Suprapubic skin (tissue), 4 donors: ENCODE measurements around the gene CERS6. TPM values are rescaled to one million over a fixed set of nuclear protein-coding genes. Genes with fewer than 3 reads are reported as not detected.

Experiments
- DNase-seq, 2 donors: peaks; one replicate each; pipeline ENCODE4 v3.0.0-alpha.2; 2019; ENCODE audit warnings: low spot score in 2 of 2
- H3K27ac ChIP-seq: fragments of 200-600 bp; sonication (generic); one replicate; pipeline ENCODE4 v1.5.1; 2019
- H3K27me3 ChIP-seq: fragments of 200-600 bp; sonication (generic); one replicate; pipeline ENCODE4 v1.5.1; 2019
- H3K36me3 ChIP-seq: fragments of 200-600 bp; sonication (generic); one replicate; pipeline ENCODE4 v1.5.1; 2019
- H3K4me1 ChIP-seq: fragments of 200-600 bp; sonication (generic); one replicate; pipeline ENCODE4 v1.5.1; 2019
- H3K4me3 ChIP-seq: fragments of 200-600 bp; sonication (generic); one replicate; pipeline ENCODE4 v1.5.1; 2019; ENCODE audit warnings: mild to moderate bottlenecking
- H3K9me3 ChIP-seq: fragments of 200-600 bp; sonication (generic); one replicate; pipeline ENCODE4 v1.5.1; 2019
- EP300 ChIP-seq: sonication (generic); formaldehyde crosslinking; IDR thresholded peaks from one replicate; pipeline ENCODE4 v1.6.1; 2017; ENCODE audit warnings: antibody characterized with exemption
- POLR2A ChIP-seq, 2 donors: fragments of 450-650 bp; IDR thresholded peaks; one replicate each; pipeline ENCODE4 v1.6.1; 2017; ENCODE audit warnings: antibody characterized with exemption in 2 of 2, mild to moderate bottlenecking in 2 of 2, moderate library complexity in 2 of 2
- POLR2AphosphoS5 ChIP-seq, 3 donors: sonication (generic); formaldehyde crosslinking; IDR thresholded peaks; one replicate each; pipeline ENCODE4 v1.6.1; 2017; ENCODE audit warnings: antibody characterized with exemption in 3 of 3
- WGBS: methylation state at CpG from one replicate; pipeline ENCODE4 v1.1.5; 2018; 5-methylcytosine and 5-hydroxymethylcytosine counted together
- total RNA-seq, 4 donors: library from RNA; depleted of rRNA; stranded (reverse); fragments of >200 nt; gene quantifications; one replicate each; pipeline ENCODE4 v1.1.0, GENCODE V29; 2016
- TF ChIP-seq, protein P1 (sequence below), 2 donors: fragments of 200-600 bp in 1 of 2; fragments of 450-650 bp in 1 of 2; sonication (generic) in 1 of 2; IDR thresholded peaks; one replicate each; pipeline ENCODE4 v1.5.1; 2016 to 2019; ENCODE audit warnings: antibody characterized with exemption in 2 of 2, mild to moderate bottlenecking in 1 of 2, moderate library complexity in 1 of 2

Gene CERS6
- total RNA-seq, 4 donors from 2014 or later: 68.7 to 83.3 (median 77.0) TPM

DNA sequence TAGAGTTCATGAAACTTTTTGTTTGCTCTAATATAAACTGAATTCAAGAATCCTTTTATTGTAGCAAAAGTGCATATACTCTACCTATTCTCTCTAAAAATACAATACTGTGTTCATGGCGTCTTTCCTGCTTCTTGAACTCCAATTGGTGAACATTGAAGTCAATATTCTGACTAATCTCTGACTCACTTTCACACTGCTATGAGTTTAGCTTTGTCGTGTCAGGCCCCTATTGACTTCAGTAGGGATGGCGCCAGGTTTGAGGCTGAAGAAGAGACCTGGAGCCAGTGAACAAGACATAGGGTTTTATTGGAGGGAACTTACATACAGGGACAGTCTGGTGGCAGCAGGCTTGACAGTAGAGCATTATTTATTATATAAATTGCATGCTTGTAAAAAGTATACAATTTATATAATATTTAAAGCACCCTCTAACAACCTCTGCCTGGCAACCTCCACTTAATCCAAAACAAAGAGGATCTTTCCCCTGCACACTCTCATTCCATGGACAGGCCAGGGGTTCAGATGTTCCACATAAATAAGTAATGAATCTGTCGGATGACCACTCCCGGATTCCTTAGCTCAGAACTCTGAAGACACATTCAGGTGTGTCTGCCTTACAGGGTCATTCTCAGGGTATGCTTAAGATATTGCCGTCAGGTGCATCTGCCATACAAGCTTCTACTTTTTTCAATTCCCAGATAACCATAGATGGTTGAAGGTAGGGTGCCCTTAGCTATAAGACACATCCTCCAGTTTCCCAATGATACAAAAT lies 141.0 kb downstream of the CERS6 start:
- Histone ChIP-seq H3K27ac (no peak overlapping the region), H3K4me1 (no peaks in the 10 kb centered on the region), H3K27me3 (no peaks in the 10 kb centered on the region), H3K36me3 (no peaks in the 10 kb centered on the region), H3K4me3 (no peak overlapping the region), H3K9me3 (no peaks in the 10 kb centered on the region)
- 90% methylated on average over 6 of the region's 6 CpGs for WGBS
- TF ChIP-seq, protein P1, sequence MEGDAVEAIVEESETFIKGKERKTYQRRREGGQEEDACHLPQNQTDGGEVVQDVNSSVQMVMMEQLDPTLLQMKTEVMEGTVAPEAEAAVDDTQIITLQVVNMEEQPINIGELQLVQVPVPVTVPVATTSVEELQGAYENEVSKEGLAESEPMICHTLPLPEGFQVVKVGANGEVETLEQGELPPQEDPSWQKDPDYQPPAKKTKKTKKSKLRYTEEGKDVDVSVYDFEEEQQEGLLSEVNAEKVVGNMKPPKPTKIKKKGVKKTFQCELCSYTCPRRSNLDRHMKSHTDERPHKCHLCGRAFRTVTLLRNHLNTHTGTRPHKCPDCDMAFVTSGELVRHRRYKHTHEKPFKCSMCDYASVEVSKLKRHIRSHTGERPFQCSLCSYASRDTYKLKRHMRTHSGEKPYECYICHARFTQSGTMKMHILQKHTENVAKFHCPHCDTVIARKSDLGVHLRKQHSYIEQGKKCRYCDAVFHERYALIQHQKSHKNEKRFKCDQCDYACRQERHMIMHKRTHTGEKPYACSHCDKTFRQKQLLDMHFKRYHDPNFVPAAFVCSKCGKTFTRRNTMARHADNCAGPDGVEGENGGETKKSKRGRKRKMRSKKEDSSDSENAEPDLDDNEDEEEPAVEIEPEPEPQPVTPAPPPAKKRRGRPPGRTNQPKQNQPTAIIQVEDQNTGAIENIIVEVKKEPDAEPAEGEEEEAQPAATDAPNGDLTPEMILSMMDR (IDR thresholded peaks at IDR 0.05): no peak
- TF ChIP-seq POLR2AphosphoS5 (IDR thresholded peaks at IDR 0.05): no peak
- no peak for TF ChIP-seq POLR2A (IDR thresholded peaks at IDR 0.05)
- TF ChIP-seq EP300: no peak
- DNase-seq: no peak

DNA sequence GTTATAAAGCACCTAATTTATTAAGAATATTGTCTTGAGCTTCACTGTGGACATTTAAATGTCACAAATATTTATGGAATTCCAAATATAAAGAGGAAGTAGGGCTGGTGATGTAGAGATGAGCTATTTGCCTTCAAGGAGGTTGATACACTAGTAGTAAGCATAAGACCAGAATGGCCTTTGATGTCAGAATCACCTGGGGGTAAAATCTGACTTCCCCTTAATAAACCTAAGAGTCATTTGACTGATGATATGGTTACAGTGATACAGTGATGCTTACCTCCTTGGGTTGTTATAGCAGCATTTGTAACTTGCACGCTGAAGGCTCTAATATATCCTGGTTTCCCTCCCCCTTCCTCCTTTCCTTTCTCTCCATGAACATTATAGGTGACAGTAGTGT lies 143.7 kb downstream of the CERS6 start:
- WGBS: 94% methylated on average over 1 of the region's 1 CpG

GRCh38 chr2:168600949-168601348 lies 144.9 kb downstream of the CERS6 start:
- no peak for DNase-seq
- no peaks in the 10 kb centered on the region for H3K27me3 ChIP-seq
- TF ChIP-seq, protein P1 (IDR thresholded peaks at IDR 0.05): no peak
- TF ChIP-seq EP300 (no peak), POLR2A (IDR thresholded peaks at IDR 0.05) (no peak)
- WGBS: 95% methylated on average over 2 of the region's 2 CpGs
- no peaks in the 10 kb centered on the region for H3K36me3 ChIP-seq
- H3K9me3 ChIP-seq: no peaks in the 10 kb centered on the region
- H3K27ac ChIP-seq: no peak overlapping the region
- no peak overlapping the region for H3K4me3 ChIP-seq
- no peaks in the 10 kb centered on the region for H3K4me1 ChIP-seq

More for the DNA sequence above, 143.7 kb downstream of the CERS6 start:
- H3K4me1 ChIP-seq: no peaks in the 10 kb centered on the region
- H3K36me3 ChIP-seq: no peaks in the 10 kb centered on the region
- H3K9me3 ChIP-seq: no peaks in the 10 kb centered on the region
- no peak for DNase-seq
- no peaks in the 10 kb centered on the region for H3K27me3 ChIP-seq
- TF ChIP-seq, protein P1 (IDR thresholded peaks at IDR 0.05): no peak
- TF ChIP-seq POLR2AphosphoS5 (IDR thresholded peaks at IDR 0.05): no peak
- TF ChIP-seq POLR2A (IDR thresholded peaks at IDR 0.05): no peak
- TF ChIP-seq EP300: no peak
- H3K27ac ChIP-seq: no peak overlapping the region
- H3K4me3 ChIP-seq: no peak overlapping the region

DNA sequence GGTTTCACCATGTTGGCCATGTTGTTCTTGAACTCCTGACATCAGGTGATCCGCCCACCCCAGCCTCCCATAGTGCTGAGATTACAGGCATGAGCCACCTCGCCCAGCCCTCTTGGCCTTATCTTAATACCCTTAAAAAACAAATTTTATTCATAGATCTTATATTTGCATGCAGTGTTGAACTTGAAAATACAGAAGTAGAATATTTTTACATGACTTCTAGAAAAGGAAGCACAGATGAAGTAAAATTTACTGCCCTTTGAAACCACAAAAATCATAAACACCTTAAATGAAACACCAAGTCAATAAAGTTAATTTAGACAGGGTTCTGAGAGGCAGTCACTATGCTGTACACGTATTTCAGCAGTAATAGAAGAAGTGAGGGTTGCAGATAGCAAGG lies 145.7 kb downstream of the CERS6 start:
- TF ChIP-seq, protein P1 (IDR thresholded peaks at IDR 0.05): no peak
- no peak for TF ChIP-seq EP300
- no peak for TF ChIP-seq POLR2A (IDR thresholded peaks at IDR 0.05)
- no peak for TF ChIP-seq POLR2AphosphoS5 (IDR thresholded peaks at IDR 0.05)
- Histone ChIP-seq H3K4me3 (no peak overlapping the region), H3K27me3 (no peaks in the 10 kb centered on the region), H3K4me1 (no peaks in the 10 kb centered on the region), H3K9me3 (no peaks in the 10 kb centered on the region), H3K27ac (no peak overlapping the region), H3K36me3 (no peaks in the 10 kb centered on the region)
- DNase-seq: no peak
- WGBS: 87% methylated on average over 3 of the region's 3 CpGs

DNA sequence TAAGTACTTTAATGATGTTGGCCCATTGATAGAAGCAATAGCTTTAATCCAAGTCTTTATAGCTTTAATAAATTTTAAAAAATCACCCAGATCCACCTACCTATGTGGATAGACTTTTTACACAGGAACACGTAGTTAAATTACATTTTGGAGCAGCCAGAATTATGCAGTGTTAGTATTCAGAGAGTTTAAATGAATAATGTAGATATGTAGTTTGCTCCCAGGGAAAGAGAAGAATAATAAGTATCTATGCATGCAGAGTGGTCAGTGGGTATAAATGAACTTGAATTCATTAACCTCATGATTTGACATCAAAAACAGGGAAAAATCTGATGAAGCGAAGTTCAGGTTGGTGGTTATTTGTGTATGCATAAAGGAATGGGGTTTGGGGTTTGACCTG lies 146.3 kb downstream of the CERS6 start:
- 95% methylated on average over 2 of the region's 2 CpGs for WGBS
- DNase-seq: no peak

More for the DNA sequence above, 146.3 kb downstream of the CERS6 start:
- Histone ChIP-seq H3K27me3 (no peaks in the 10 kb centered on the region), H3K4me1 (no peaks in the 10 kb centered on the region), H3K36me3 (no peaks in the 10 kb centered on the region), H3K9me3 (no peaks in the 10 kb centered on the region), H3K27ac (no peak overlapping the region), H3K4me3 (no peak overlapping the region)
- no peak for TF ChIP-seq EP300
- no peak for TF ChIP-seq POLR2A (IDR thresholded peaks at IDR 0.05)
- TF ChIP-seq POLR2AphosphoS5 (IDR thresholded peaks at IDR 0.05): no peak
